HG03354 (cell line): Measurements from ENCODE around the gene PEX7.
"Not testable (repeated sequence)": the region's sequence is repeated elsewhere in the genome, so short reads cannot be mapped to it uniquely, and the experiment has no call there.

ENCODE experiments used
- ATAC-seq: cut with Tn5 transposase; IDR thresholded peaks from one replicate; pipeline ENCODE4 v1.9.1; 2021; ENCODE audit warnings: mild to moderate bottlenecking; ENCODE audit not compliant: unreplicated experiment, poor library complexity, severe bottlenecking

Gene PEX7

DNA sequence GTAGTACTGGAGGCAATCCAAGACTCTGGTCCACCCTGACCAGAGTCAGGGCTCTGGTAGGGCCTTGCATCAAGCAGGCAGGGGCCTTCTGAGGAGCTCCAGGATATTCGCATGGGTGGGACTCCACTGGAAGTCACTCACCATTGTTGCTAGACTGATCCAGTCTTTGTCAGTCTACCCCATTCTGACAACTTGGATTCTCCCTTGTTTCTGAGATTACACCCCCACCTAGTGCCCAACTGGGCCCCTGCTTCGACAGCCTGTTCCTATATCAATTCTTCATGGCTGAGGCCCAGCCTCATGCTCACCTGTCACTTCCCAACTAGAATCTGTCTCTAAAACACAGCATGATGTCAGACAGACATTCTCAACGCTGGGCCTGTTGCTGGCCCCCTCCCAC, 104.9 kb downstream of the PEX7 start:
- peak; percentile 40 for ATAC-seq

DNA sequence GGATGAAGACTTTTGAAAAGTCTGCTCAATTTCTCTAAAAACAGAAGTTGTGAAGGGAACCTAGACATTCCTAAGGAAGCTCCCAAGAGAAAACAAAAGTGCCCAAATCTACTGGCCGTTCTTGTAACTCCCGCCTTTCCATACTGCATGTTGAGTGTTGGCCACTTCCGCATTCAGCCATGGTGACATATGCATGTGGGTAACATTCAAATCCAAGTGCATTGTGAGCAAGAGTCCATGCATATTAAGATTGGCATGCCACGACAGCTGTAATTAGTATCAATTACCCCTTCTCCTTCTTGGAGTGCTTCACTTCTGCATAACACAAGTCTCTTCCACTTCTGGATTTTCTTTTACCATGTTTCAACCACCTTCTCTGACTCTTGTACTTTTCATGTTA, 108.1 kb downstream of the PEX7 start:
- ATAC-seq = no peak

DNA sequence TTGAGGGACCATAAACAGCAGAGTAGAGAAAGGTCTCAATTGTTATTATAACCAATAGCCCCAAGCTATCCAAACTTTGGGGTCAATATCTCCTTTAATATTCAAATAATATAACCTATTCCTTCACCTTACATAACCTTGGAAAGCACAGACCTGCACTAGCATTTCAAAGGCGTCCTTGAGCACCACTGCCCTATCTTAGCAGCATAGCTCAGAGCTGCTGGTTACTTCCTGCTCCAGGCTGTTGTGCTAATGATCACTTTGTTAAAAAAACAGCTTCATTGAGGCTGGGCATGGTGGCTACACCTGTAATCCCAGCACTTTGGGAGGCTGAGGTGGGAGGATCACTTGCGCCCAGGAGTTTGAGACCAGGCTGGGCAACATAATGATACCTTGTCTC, 110.2 kb downstream of the PEX7 start:
- no peak for ATAC-seq

DNA sequence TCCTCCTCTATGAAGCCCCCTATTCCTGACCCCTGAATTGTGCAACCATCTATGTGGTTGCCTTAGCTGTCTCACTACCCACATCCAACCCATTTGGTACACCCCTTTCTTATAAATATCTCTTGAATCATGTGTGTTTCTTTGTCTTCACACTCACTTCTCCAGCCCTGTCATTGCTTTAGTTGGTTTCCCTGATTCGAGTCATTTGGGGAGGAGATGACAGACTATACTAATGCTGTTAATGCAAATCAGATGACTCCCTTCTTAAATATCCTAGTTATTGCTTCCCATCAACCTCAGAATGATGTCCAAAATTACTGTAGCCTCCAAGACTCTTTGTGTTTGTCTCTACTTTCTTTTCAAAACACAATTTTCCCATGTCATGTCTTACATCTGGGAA, 122.7 kb downstream of the PEX7 start:
- no peak for ATAC-seq

DNA sequence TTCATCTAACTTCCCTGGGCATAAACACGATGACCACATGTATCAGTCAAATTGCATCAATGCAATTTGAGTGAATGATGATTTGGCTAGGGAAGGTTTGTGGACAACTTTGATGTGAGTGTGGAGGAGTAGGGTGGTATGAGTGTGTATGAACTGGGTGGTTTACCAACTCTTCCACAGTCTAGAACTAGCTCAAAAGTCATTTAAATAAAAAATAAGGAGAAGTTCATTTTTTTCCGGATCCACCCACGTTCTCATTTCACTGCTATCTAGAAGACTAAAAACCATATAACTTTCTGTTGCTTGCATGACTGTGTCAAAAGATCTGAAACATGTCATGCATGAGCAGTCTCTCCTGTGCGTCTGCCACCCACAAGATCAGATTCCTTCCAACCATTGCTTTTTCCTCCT, 123.3 kb downstream of the PEX7 start:
- ATAC-seq = no peak

DNA sequence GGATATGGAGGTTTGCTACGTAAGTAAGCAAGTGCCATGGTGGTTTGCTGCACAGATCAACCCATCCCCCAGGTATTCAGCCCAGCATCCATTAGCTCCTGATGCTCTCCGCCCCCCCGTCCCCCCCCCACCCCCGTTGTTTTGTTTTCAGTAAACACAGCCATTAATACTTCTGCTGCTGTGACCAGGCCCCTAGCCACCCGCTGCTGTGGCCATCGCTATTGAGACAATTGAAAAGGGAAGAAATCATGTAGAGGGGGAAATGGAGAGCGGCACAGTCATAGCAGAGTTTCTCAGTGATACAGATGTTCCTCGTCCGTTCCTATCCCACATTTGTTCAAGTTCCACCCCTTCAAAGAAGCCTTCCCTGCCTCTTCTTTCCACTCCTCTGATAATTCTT, 124.6 kb downstream of the PEX7 start:
- ATAC-seq = no peak

DNA sequence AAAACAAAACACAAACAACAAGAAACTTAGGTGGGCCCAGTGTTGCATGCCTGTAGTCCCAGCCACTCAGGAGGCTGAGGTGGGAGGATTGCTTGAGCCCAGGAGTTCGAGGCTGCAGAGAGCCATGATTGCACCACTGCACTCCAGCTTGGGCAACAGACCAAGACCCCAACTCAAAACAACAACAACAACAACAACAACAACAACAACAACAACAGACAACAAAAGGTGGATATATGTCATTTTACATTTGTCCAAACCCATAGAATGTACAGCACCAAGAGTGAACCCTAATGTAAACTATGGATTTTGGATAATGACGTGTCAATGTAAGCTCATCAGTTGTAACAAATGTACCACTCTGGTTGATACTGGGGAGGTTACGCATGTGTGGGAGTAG, 127.6 kb downstream of the PEX7 start:
- ATAC-seq = not testable (repeated sequence)

DNA sequence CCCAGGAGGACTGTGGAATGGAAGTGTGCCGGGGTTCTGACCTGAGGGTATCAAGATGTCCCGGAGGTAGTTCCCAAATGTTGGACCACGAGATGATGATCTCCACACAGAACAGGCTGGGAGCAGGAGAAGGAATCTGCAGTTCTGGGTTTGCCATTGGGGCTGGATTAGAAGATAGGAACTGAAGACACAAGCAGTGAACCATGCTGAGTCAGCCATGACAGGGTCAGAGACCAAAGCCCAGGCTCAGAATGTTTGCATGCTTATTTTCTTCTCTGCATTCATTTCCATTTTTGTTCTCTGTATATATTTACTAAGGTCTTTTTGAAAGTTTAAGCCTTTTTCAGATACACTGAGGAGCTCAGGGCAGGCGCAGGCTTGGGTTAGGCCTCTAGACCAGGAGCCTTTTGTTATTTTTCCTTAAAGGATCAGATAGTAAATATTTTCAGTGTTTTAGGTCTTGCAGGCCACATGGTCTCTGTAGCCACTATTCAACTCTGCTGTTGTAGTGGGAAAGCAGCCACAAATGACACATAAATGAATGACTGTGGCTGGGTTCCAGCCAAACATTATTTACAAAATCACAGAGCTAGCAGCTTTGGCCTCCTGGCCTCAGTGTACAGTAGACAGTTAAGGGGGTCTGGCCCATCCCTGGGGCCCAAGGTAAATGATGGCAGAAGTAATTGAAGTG, 128.2 kb downstream of the PEX7 start:
- ATAC-seq = no peak

DNA sequence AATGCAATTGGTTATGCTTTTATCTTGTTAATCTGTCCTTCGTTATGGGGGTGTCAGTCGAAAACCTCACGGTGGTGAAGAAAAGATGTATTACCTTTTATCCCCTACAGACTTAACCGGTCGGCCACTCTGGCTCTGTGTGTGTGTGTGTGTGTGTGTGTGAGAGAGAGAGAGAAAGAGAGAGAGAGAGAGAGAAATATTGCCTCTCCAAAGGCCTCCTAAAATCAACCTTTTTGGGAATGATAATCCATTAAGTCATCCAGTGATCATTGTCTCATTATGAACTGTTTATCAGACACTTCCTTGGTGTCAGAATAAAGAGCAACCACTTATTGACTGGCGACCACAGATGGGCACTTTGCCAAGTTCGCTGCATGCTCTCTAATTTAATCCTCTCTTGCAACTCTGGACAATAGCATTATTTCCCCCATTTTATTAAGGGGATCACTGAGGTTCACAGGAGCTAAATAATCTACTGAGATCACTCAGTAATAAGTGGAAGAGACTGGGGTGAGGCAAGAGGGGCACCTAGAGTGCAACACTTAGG, 130.4 kb downstream of the PEX7 start:
- no peak for ATAC-seq

DNA sequence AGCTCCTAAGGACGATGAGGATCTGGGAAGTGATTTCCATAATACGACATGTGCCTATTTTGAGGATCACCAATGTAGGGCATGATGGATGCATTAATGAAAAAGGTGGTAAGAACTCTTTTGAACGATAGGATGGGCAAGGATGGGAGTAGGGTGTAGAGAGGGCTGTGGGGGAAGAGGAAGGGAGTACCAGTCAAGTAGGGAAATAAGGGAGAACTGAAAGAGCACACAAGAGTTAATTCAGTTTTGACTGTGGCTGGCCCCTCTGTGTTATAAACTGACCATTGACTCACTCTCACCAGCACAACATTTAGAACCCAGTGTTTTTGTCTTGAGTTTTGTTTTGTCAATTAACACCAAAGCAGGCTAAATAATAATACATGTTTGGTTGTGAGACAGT, 132.7 kb downstream of the PEX7 start:
- no peak for ATAC-seq

DNA sequence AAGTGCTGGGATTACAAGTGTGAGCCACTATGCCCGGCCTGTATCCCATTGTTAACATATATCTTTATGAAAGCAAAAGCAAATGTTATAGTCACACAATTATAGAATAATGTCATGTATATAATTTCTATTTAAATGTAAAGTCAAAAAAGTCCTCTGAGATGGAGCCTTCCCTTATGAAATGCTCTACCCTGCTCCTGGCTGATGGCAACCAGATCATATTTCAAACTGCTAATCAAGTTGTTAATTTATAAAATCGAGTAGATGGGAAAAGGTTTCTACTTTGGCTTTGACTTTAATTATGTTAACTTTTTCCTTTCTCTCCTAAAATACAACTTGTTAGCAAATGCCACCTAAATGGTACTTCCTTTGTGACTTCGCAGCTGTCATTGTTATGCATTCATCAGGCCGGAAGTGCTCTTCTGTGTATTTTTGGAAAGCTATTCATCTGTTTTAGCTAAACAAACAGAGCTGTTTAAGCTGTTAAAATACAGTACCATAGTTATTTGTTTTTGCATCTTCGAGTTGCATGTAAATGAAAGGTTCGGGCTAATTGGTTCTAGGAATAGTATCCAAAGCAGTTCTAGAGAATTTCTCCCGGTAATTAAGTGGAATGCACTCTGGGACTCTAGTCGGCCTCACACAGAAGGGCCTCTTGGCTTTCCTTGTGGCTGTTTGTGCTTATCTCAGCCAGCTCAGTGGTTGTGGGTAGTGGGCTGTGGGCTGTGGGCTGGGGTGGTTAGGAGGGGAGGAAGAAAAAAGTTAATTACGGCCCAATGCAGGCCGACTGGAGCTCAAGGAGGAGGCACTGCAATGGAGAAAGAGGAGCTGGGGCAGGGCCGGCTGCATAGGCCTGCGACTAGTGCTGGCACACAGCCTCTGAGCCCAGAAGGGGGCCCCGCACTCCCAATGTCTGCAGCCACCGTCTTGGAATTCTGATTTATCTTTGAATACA, 134.5 kb downstream of the PEX7 start:
- no peak for ATAC-seq

DNA sequence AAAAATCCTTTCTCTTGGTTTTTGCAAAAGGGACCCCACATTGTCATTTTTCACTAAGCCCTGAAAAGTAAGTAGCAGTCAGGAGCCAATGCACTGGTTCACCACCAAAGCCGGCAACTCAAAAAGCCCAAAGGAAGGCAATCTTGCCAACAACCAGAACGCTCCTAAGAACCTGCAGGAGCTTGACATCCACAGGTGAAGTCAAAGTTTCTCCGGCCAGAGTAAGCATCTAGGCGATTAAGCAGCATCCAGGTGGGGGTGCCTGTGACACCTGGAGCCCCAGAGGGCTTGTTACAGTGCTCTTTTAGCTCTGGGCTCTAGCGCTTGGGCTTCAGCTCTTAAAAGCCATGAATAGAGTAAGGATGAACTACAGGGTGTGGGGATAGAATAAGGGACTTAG, 135.8 kb downstream of the PEX7 start:
- no peak for ATAC-seq

DNA sequence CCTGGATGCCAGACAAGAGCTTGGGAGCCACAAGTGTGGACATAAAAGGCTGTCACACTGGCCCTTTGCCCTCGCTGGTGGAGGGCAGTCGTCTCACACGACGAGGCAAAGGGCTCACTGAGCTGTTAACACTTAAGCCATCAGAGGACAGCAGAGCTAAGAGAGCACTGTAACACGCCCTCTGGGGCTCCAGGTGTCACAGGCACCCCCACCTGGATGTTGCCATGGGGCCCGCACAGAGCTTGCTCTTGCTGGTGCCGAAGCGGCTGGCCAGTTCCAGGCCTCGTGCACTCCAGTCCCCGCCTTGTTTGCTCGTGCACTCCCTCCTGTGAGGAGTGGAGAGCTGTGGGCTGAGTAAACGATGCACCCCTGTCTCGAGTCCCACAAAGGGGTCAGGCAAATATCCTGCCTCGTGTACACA, 137.1 kb downstream of the PEX7 start:
- ATAC-seq = no peak

DNA sequence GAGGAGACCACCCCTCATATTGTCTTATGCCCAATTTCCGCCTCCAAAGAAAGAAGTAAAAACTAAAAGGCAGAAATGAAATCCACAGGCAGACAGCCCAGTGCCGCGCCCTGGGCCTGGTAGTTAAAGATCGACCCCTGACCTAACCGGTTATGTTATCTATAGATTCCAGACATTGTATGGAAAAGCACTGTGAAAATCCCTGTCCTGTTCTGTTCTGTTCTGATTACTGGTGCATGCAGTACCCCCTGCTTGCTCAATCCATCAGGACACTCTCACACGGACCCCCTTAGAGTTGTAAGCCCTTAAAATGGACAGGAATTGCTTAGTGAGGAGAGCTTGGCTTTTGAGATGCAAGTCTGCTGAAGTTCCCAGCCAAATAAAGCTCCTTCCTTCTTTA, 137.5 kb downstream of the PEX7 start:
- not testable (repeated sequence) for ATAC-seq

DNA sequence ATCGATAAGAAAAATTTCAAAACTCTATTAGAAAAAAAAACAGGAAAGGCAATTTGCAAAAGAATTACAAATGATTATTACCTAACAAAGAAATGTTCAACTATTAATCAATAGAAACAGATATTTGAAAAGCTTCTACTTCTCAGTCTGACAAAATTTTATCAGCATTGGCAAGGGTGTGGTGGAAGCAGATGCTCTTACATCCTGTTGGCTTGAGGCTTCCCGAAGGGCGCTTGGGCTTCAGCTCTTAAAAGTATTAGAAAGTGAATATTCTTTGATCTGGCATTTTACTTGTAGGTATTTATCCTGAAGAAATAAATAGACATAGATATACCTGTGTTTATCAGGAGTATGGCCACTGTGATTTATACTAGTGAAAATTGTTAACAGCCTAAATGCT, 138.4 kb downstream of the PEX7 start:
- no peak for ATAC-seq

DNA sequence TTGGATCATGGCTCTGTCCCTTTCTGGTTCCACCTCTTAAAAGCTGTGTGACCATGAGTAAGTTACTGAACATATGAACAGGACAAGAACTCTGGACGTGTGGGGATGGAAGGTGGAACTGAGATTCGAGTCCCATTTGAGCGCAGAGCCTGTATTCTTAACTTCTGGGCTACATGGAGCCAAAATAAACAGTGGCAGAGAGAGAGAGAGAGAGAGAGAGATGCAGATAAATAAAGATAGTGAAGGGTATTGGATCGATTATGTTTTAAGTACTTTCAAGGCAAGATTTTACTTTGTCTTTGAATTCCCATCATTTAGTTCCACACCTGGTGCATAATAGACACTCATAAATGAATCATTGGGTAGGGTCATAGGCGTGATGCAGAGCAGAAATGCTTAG, 139.5 kb downstream of the PEX7 start:
- ATAC-seq = no peak

DNA sequence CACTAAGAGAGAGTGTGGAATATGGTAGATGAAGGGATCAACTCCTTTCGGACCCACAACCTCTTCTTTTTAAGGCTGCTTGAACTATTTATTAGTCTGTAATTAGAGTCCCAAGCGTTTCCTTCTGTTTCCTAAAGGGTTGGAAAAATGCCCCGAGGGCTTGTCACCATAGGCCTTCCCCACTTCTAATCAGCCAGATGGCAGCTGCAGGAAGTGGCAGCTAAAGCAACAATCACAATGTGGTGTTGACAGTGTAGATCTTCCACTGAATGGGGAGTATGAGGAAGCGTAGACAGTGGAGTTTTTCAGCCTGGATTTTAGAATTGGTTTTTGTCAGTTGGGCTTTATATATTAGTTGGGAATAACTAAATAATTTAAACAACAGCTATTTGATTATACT, 140.3 kb downstream of the PEX7 start:
- ATAC-seq = no peak

DNA sequence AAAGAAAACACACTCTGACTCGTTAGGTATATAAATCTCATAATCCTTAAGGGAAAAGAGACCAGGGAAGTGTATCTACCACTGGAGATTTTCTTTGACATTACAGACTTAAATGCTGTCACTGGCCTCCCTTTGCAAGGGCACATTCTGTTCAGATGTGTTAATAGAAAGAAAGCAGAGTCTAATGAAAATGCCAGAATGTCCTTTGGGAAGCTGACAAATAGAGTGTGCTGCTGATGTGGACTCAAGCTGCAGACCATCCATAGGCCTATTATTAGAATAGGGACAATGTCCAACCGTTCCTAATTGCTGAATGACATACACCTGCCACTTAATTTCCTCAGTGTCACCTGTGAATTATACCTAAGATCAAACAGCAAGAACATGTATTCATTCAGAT, 140.9 kb downstream of the PEX7 start:
- ATAC-seq = no peak
